K562 (cell line): ENCODE results near the gene TOR1A. TPM values are rescaled to one million over a fixed set of nuclear protein-coding genes. Genes with fewer than 3 reads are reported as not detected.

Experiments used
- ATAC-seq: fragments of 200-7000 bp; cut with Tn5 transposase; 3 replicates; pipeline ENCODE4 v1.9.1; 2020; ENCODE audit warnings: moderate library complexity
- BruUV-seq: library from RNA; stranded (reverse); fragments of 400-500 nt; replicated peaks from 2 replicates; lab custom pipeline; 2021; lab: Mats Ljungman, UMichigan
- CTCF ChIA-PET: fragments of 300-600 bp; formaldehyde crosslinking; extraction: SDS; loops from one replicate; lab custom pipeline; 2021; ENCODE audit warnings: low intra/inter-chr PET ratio; lab: Yijun Ruan, JAX
- POLR2A ChIA-PET: fragments of 300-600, 350-650 bp; sonication (Branson Sonifier 250); formaldehyde crosslinking; extraction: SDS; loops from one replicate; lab custom pipeline; 2021; ENCODE audit warnings: antibody characterized with exemption, inconsistent platforms; lab: Yijun Ruan, JAX
- DNase-seq, 4 experiments: peaks; one replicate each; pipeline versions ENCODE4 v3.0.0 to v3.0.0-alpha.2; 2011 to 2018; ENCODE audit warnings: low spot score in 3 of 4, mixed read lengths in 3 of 4; ENCODE audit errors: extremely low read depth in 1 of 4
- FAIRE-seq: peaks from 2 replicates; lab custom pipeline; 2011; peaks lifted over from hg19 to GRCh38; lab: Jason Lieb, UNC
- H2AFZ ChIP-seq: 2 replicates; pipeline ENCODE4 v1.6.0; 2011; ENCODE audit warnings: low read depth, low read length, control low read depth, inconsistent platforms
- H3K27ac ChIP-seq: fragments of 200-600 bp; 3 replicates; pipeline ENCODE4 v1.8.0; 2011; ENCODE audit warnings: low read depth, mild to moderate bottlenecking, control low read depth, inconsistent platforms, low read length, moderate library complexity, mixed read lengths; ENCODE audit errors: extremely low read depth
- H3K27me3 ChIP-seq, 2 experiments: fragments of 300-600 bp in 1 of 2; 2 replicates in 1 of 2; 3 replicates in 1 of 2; pipeline versions ENCODE4 v1.6.0 to v1.8.0; 2011; ENCODE audit warnings: inconsistent platforms in 2 of 2, low read length in 2 of 2, mild to moderate bottlenecking in 1 of 2, mixed read lengths in 1 of 2, moderate library complexity in 1 of 2; ENCODE audit not compliant: control insufficient read depth in 2 of 2, insufficient read depth in 2 of 2
- H3K36me3 ChIP-seq: fragments of 300-600 bp; 3 replicates; pipeline ENCODE4 v1.8.0; 2011; ENCODE audit warnings: mild to moderate bottlenecking, low read length, inconsistent platforms; ENCODE audit not compliant: control insufficient read depth, insufficient read depth
- H3K4me1 ChIP-seq, 2 experiments: fragments of 200-600 bp in 1 of 2; replicated peaks in 1 of 2; 2 replicates in 1 of 2; 3 replicates in 1 of 2; pipeline versions ENCODE4 v1.5.1 to v1.8.0; 2011; ENCODE audit warnings: inconsistent platforms in 2 of 2, low read length in 2 of 2, mild to moderate bottlenecking in 1 of 2, mixed read lengths in 1 of 2, moderate library complexity in 1 of 2; ENCODE audit not compliant: control insufficient read depth in 2 of 2, insufficient read depth in 2 of 2
- H3K4me2 ChIP-seq: 2 replicates; pipeline ENCODE4 v1.6.1; 2011; ENCODE audit warnings: low read length, control low read depth, inconsistent platforms, mixed read lengths; ENCODE audit not compliant: insufficient read depth
- H3K4me3 ChIP-seq: fragments of 200-600 bp; sonication (generic), shearing (Covaris generic); 2 replicates; pipeline ENCODE4 v1.5.1; 2016; ENCODE audit warnings: control low read depth, inconsistent platforms
- H3K79me2 ChIP-seq: fragments of 200-600 bp; 3 replicates; pipeline ENCODE4 v1.8.0; 2011; ENCODE audit warnings: low read length, inconsistent platforms; ENCODE audit not compliant: control insufficient read depth, insufficient read depth
- H3K9ac ChIP-seq, 2 experiments: 2 replicates each; pipeline versions ENCODE4 v1.6.0 to v1.6.1; 2011; ENCODE audit warnings: low read depth in 2 of 2, low read length in 2 of 2, control low read depth in 1 of 2, inconsistent platforms in 1 of 2, mild to moderate bottlenecking in 1 of 2, mixed read lengths in 1 of 2; ENCODE audit not compliant: insufficient read depth in 1 of 2
- H3K9me1 ChIP-seq: one replicate; pipeline ENCODE4 v1.6.0; 2011; ENCODE audit warnings: inconsistent platforms, mild to moderate bottlenecking, low read length, moderate library complexity; ENCODE audit not compliant: control insufficient read depth, insufficient read depth
- H3K9me3 ChIP-seq: replicated peaks from 2 replicates; pipeline ENCODE4 v1.5.1; 2011; ENCODE audit warnings: low read depth, low read length, inconsistent platforms; ENCODE audit not compliant: control insufficient read depth, insufficient read depth
- H4K20me1 ChIP-seq: replicated peaks from 2 replicates; pipeline ENCODE4 v1.6.1; 2011; ENCODE audit warnings: low read length, inconsistent platforms, mixed read lengths; ENCODE audit not compliant: control insufficient read depth, insufficient read depth
- ATF2 ChIP-seq: sonication (generic); formaldehyde crosslinking; IDR thresholded peaks from 2 replicates; pipeline ENCODE4 v1.8.1; 2022; ENCODE audit warnings: missing genetic modification reagents
- CBFA2T3 ChIP-seq: fragments of 450-650 bp; IDR thresholded peaks from 2 replicates; pipeline ENCODE4 v1.6.1; 2017
- ETV1 ChIP-seq: fragments of 450-650 bp; conservative IDR thresholded peaks from 2 replicates; pipeline ENCODE4 v1.6.1; 2016; ENCODE audit warnings: missing genetic modification characterization, control low read depth, low read depth, missing compliant biosample characterization
- HNRNPL ChIP-seq: fragments of 200-400 bp; formaldehyde crosslinking; IDR thresholded peaks from 2 replicates; pipeline ENCODE4 v1.6.1; 2017; ENCODE audit warnings: low read depth, mild to moderate bottlenecking, low read length
- HNRNPUL1 ChIP-seq: fragments of 200-400 bp; formaldehyde crosslinking; IDR thresholded peaks from 2 replicates; pipeline ENCODE4 v1.6.1; 2017; ENCODE audit warnings: low read length
- NFRKB ChIP-seq: fragments of 450-650 bp; IDR thresholded peaks from 2 replicates; pipeline ENCODE4 v1.6.1; 2016; ENCODE audit warnings: low read depth
- POLR2A ChIP-seq: fragments of 450-650 bp; conservative IDR thresholded peaks from 2 replicates; pipeline ENCODE4 v1.6.1; 2016
- RBFOX2 ChIP-seq: fragments of 200-400 bp; formaldehyde crosslinking; IDR thresholded peaks from 2 replicates; pipeline ENCODE4 v1.6.1; 2017; ENCODE audit warnings: low read depth, mild to moderate bottlenecking, low read length, moderate library complexity
- SAFB2 ChIP-seq: fragments of 200-400 bp; formaldehyde crosslinking; IDR thresholded peaks from 2 replicates; pipeline ENCODE4 v1.6.1; 2018; ENCODE audit warnings: borderline replicate concordance, low read length, low read depth, moderate library complexity; ENCODE audit not compliant: severe bottlenecking
- SMAD2 ChIP-seq: fragments of 150-350 bp; IDR thresholded peaks from 2 replicates; pipeline ENCODE4 v1.6.1; 2014; ENCODE audit warnings: low read depth, mild to moderate bottlenecking, low read length
- SMARCC2 ChIP-seq: fragments of 450-650 bp; IDR thresholded peaks from 2 replicates; pipeline ENCODE4 v1.6.1; 2017; ENCODE audit warnings: antibody characterized with exemption, moderate library complexity, mild to moderate bottlenecking, low read depth
- SP1 ChIP-seq: sonication (generic); formaldehyde crosslinking; IDR thresholded peaks from 2 replicates; pipeline ENCODE4 v1.8.1; 2022; ENCODE audit warnings: mild to moderate bottlenecking, missing genetic modification reagents
- TCF15 ChIP-seq: fragments of 250-450 bp; sonication (Bioruptor Pico); IDR thresholded peaks from 2 replicates; pipeline ENCODE4 v1.8.0; 2022; ENCODE audit warnings: moderate library complexity, mild to moderate bottlenecking, inconsistent platforms
- XRCC5 ChIP-seq: fragments of 200-400 bp; formaldehyde crosslinking; IDR thresholded peaks from 2 replicates; pipeline ENCODE4 v1.6.1; 2017; ENCODE audit warnings: low read depth, mild to moderate bottlenecking, low read length
- YY1 ChIP-seq, 3 experiments: IDR thresholded peaks; 2 replicates each; pipeline ENCODE4 v1.6.1; 2011; ENCODE audit warnings: low read length in 2 of 3, mild to moderate bottlenecking in 2 of 3, moderate library complexity in 2 of 3, borderline replicate concordance in 1 of 3, control low read depth in 1 of 3, low read depth in 1 of 3; ENCODE audit not compliant: insufficient read depth in 3 of 3, insufficient replicate concordance in 2 of 3, control insufficient read depth in 1 of 3, insufficient read length in 1 of 3; ENCODE audit errors: extremely low read depth in 1 of 3
- ZBTB9 ChIP-seq: fragments of 450-650 bp; formaldehyde crosslinking; IDR thresholded peaks from 2 replicates; pipeline ENCODE4 v1.4.0; 2020; ENCODE audit warnings: mild to moderate bottlenecking, moderate library complexity
- ZNF324 ChIP-seq: fragments of 250-450 bp; sonication (Bioruptor Pico); IDR thresholded peaks from 2 replicates; pipeline ENCODE4 v1.4.0; 2020; ENCODE audit warnings: mild to moderate bottlenecking
- ZNF561 ChIP-seq: fragments of 450-650 bp; formaldehyde crosslinking; conservative IDR thresholded peaks from 2 replicates; pipeline ENCODE4 v1.4.0; 2020; ENCODE audit warnings: mild to moderate bottlenecking, moderate library complexity
- ZNF696 ChIP-seq: fragments of 250-450 bp; sonication (Bioruptor Pico); conservative IDR thresholded peaks from 2 replicates; pipeline ENCODE4 v1.4.0; 2020; ENCODE audit warnings: mild to moderate bottlenecking, moderate library complexity
- WGBS: fragments of 100-300 bp; shearing (Covaris generic); methylation state at CpG from one replicate; pipeline ENCODE4 v1.1.6; 2016; ENCODE audit warnings: low coverage, mixed read lengths; ENCODE audit not compliant: insufficient coverage; ENCODE audit errors: missing lambda C conversion rate; 5-methylcytosine and 5-hydroxymethylcytosine counted together
- in situ Hi-C: fragments of 300-500 bp; cut with MboI; formaldehyde crosslinking; loops from 4 replicates; pipeline ENCODE4 v1.15.0; 2018; ENCODE audit warnings: inconsistent platforms, mixed read lengths
- intact Hi-C: fragments of 100-400 bp; cut with micrococcal nuclease; formaldehyde crosslinking; loops from 2 replicates; pipeline ENCODE4 v1.14.2; 2022
- polyA plus RNA-seq, 8 experiments: library from polyadenylated mRNA; depleted of rRNA in 4 of 8; stranded (reverse) in 5 of 8; unstranded in 3 of 8; fragments of >200 nt; fragmentation: Nextera tagmentation in 2 of 8; fragmentation: Illumina TruSeq in 1 of 8; extraction: Ambion mirVana in 2 of 8; extraction: Trizol in 1 of 8; gene quantifications; 2 replicates each; pipeline versions ENCODE4 v1.2.1 to v1.2.3, GENCODE V29; 2011 to 2014; ENCODE audit warnings: inconsistent platforms in 1 of 8, missing spikeins in 1 of 8
- total RNA-seq, 7 experiments: library from RNA; depleted of rRNA in 6 of 7; stranded (reverse); fragments of >200 nt in 6 of 7; fragmentation: Illumina TruSeq in 2 of 7; extraction: Trizol in 2 of 7; gene quantifications; 2 replicates each; pipeline versions ENCODE4 v1.2.1 to v1.2.3, GENCODE V29; 2011 to 2021; ENCODE audit warnings: low replicate concordance in 1 of 7

The TOR1A gene
- total and polyA plus RNA-seq, 9 of the 15 experiments (the other 6 are each of a cell fraction or from before 2014, with no cell fraction given) = 4.5 to 85.8 (median 51.3) TPM

- in situ Hi-C loops = no loop called here
- H3K27ac ChIP-seq = peak overlapping the region; percentile 75
- H2AFZ ChIP-seq = peak overlapping the region; percentile 14; the same call in 1 of the 2 replicates
- 54% methylated on average over 11 of the region's 11 CpGs for WGBS
- H3K4me2 ChIP-seq = peak overlapping the region; percentile 87
- no peaks in the 10 kb centered on the region for H3K9me1 ChIP-seq
- peaks cover 79% of the 10 kb centered on the region for H3K36me3 ChIP-seq
- ChIA-PET POLR2A (interaction anchor here (0.6 to 9.4 kb wide), 15 partner anchors 8 to 1526 kb away, joined by 3 to 91 read pairs (median 4); no protein-coding TSS in a partner anchor), CTCF (no interaction called here)
- no peaks in the 10 kb centered on the region for H3K27me3 ChIP-seq
- no peaks in the 10 kb centered on the region for H4K20me1 ChIP-seq
- FAIRE-seq = peak; percentile 55
- intact Hi-C loops = no loop called here
- DNase-seq = peak; percentile 68 to 81 (median 70)
- peaks cover 56 to 60% of the 10 kb centered on the region in 2 experiments for H3K4me1 ChIP-seq
- H3K79me2 ChIP-seq = peaks cover 48% of the 10 kb centered on the region
- H3K4me3 ChIP-seq = peak overlapping the region; percentile 28
- H3K9me3 ChIP-seq = no peaks in the 10 kb centered on the region
- ATAC-seq = peak; percentile 38
- H3K9ac ChIP-seq = peak overlapping the region; percentile 76 to 87
- TSS peak; percentile 49 for BruUV-seq
- TF ChIP-seq NFRKB (no peak), ATF2 (CRISPR knock-in tag) (no peak), SP1 (CRISPR knock-in tag) (no peak), ZNF324 (CRISPR knock-in tag) (no peak), POLR2A (peak; percentile 77), HNRNPUL1 (no peak), ZNF561 (CRISPR knock-in tag) (no peak), ETV1 (tag) (0 out of 2 replicates have a peak, but pooled peaks have one; percentile 10), YY1 (IDR thresholded peaks at IDR 0.05; ENCODE audit: borderline replicate concordance in 1 of 3, control insufficient read depth in 1 of 3, extremely low read depth in 1 of 3, insufficient read depth in 3 of 3, insufficient read length in 1 of 3, insufficient replicate concordance in 2 of 3, low read depth in 1 of 3, low read length in 2 of 3) (peak in 2 of 3 experiments; percentile 67 to 83), ZBTB9 (CRISPR knock-in tag) (0 out of 2 replicates have a peak, but pooled peaks have one; percentile 70), ZNF696 (0 out of 2 replicates have a peak, but pooled peaks have one; percentile 52), SMARCC2 (peak; percentile 18; the same call in 1 of the 2 replicates), SMAD2 (no peak), RBFOX2 (peak; percentile 59), XRCC5 (0 out of 2 replicates have a peak, but pooled peaks have one; percentile 27), TCF15 (CRISPR knock-in tag) (0 out of 2 replicates have a peak, but pooled peaks have one; percentile 46), CBFA2T3 (no peak), SAFB2 (no peak), HNRNPL (no peak)
Measured at GRCh38 chr9:129858167-129858962, 34.4 kb upstream of the TOR1A start.
